ENCODE data around the gene TAL2. TPM values are rescaled to one million over a fixed set of nuclear protein-coding genes. Genes with fewer than 3 reads are reported as not detected.

The TAL2 gene
- total and polyA plus RNA-seq, 10 of the 15 experiments (the other 5 are each of a cell fraction or from before 2014, with no cell fraction given): 0.16 to 0.51 (median 0.34) TPM; not detected in 1

DNA sequence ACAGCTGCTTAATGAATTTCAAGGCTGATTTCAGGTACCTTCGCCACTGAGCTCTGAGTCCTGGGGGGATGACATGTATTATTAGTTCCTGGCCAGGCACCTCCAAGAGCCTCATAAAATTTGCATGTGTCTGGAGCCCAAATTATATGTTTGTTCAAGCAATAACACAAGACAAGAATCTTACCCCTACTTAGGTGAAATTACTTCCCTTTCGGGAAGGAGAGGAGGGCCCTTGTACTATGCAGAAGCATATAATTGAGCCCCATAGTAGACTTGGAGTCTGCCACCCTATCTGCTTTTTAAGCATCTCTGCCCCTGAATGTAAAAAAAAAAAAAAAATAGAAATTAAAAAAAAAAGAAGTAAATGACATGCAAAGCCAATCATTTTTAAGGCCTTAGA is 19.1 kb downstream of the TAL2 start:
- ATAC-seq (no peak), DNase-seq (ENCODE audit: low read depth, low spot score) (no peak), FAIRE-seq (no peak)
- intact Hi-C loops (cut with micrococcal nuclease; ENCODE audit: unreplicated experiment) (no loop called here), in situ Hi-C loops (cut with MboI) (no loop called here)
- H3K9ac ChIP-seq (ENCODE audit: control insufficient read depth, insufficient read depth, low read length): no peak overlapping the region
- H3K27me3 ChIP-seq (replicated peaks in 1 of 2; ENCODE audit: control insufficient read depth in 2 of 2, insufficient read depth in 2 of 2, low read length in 1 of 2): no peaks in the 10 kb centered on the region
- no peaks in the 10 kb centered on the region for H4K20me1 ChIP-seq (ENCODE audit: control insufficient read depth, insufficient read depth)
- H3K27ac ChIP-seq (ENCODE audit: control insufficient read depth, insufficient read depth): no peak overlapping the region
- H3K36me3 ChIP-seq (ENCODE audit: control insufficient read depth in 2 of 2, insufficient read depth in 2 of 2, low read length in 1 of 2): no peaks in the 10 kb centered on the region
- BruUV-seq (replicated peaks): no TSS peak
- no peak overlapping the region for H2AFZ ChIP-seq (ENCODE audit: control insufficient read depth, low read depth, low read length)
- 86% methylated on average over 2 of the region's 2 CpGs for WGBS (ENCODE audit: insufficient coverage, insufficient replicate concordance, low lambda C conversion rate, missing lambda C conversion rate)
- H3K4me3 ChIP-seq: no peak overlapping the region
- H3K79me2 ChIP-seq (ENCODE audit: control insufficient read depth, insufficient read depth, low read length): no peaks in the 10 kb centered on the region
- ChIA-PET SMC1A (ENCODE audit: uncharacterized antibody, unreplicated experiment) (no interaction called here), CTCF (no interaction called here), RAD21 (ENCODE audit: unreplicated experiment) (no interaction called here), POLR2A (no interaction called here)
- no peak overlapping the region for H3K4me2 ChIP-seq (ENCODE audit: control insufficient read depth, insufficient read depth)
- no peaks in the 10 kb centered on the region for H3K9me3 ChIP-seq (replicated peaks; ENCODE audit: control insufficient read depth, insufficient read depth, low read length)
- no peaks in the 10 kb centered on the region for H3K4me1 ChIP-seq (ENCODE audit: control insufficient read depth, insufficient read depth, low read length)
- TF ChIP-seq RB1 (IDR thresholded peaks at IDR 0.05; ENCODE audit: borderline replicate concordance) (no peak), CREB1 (IDR thresholded peaks at IDR 0.05; ENCODE audit: low read depth) (no peak), TCF3 (IDR thresholded peaks at IDR 0.05; ENCODE audit: borderline replicate concordance, insufficient read depth, low read depth, low read length) (no peak), POLR2AphosphoS5 (IDR thresholded peaks at IDR 0.05; ENCODE audit: low read length) (no peak), POLR2A (IDR thresholded peaks at IDR 0.05; ENCODE audit: low read depth, low read length) (no peak), EP300 (IDR thresholded peaks at IDR 0.05; ENCODE audit: borderline replicate concordance in 1 of 2, control insufficient read depth in 1 of 2, low read depth in 2 of 2, low read length in 2 of 2) (no peak), NRF1 (conservative IDR thresholded peaks at IDR 0.05; ENCODE audit: low read depth, low read length) (no peak)

GRCh38 chr9:105681724-105682123 is 19.5 kb downstream of the TAL2 start:
- CTCF ChIA-PET: no interaction called here
- in situ Hi-C loops (cut with MboI) (no loop called here), intact Hi-C loops (cut with micrococcal nuclease; ENCODE audit: unreplicated experiment) (no loop called here)
- FAIRE-seq (no peak), ATAC-seq (no peak), DNase-seq (ENCODE audit: low read depth, low spot score) (no peak)
- H3K4me3 ChIP-seq: no peak overlapping the region
- no peaks in the 10 kb centered on the region for H3K27me3 ChIP-seq (replicated peaks in 1 of 2; ENCODE audit: control insufficient read depth in 2 of 2, insufficient read depth in 2 of 2, low read length in 1 of 2)
- BruUV-seq (replicated peaks): no TSS peak
- 86% methylated on average over 1 of the region's 1 CpG for WGBS (ENCODE audit: insufficient coverage, insufficient replicate concordance, low lambda C conversion rate, missing lambda C conversion rate)
- no peak for TF ChIP-seq ZBTB4 (CRISPR knock-in tag; IDR thresholded peaks at IDR 0.05)
- no peak for TF ChIP-seq USF2 (IDR thresholded peaks at IDR 0.05; ENCODE audit: borderline replicate concordance, low read depth, low read length)
- TF ChIP-seq RCOR1 (conservative IDR thresholded peaks at IDR 0.05; ENCODE audit: low read depth, low read length): no peak
- TF ChIP-seq DPF2 (IDR thresholded peaks at IDR 0.05): no peak
- TF ChIP-seq CHD1 (IDR thresholded peaks at IDR 0.05; ENCODE audit: low read depth, low read length): no peak
- no peaks in the 10 kb centered on the region for H4K20me1 ChIP-seq (ENCODE audit: control insufficient read depth, insufficient read depth)
- no peak overlapping the region for H3K4me2 ChIP-seq (ENCODE audit: control insufficient read depth, insufficient read depth)
- no peak overlapping the region for H3K27ac ChIP-seq (ENCODE audit: control insufficient read depth, insufficient read depth)
- RAD21 ChIA-PET (ENCODE audit: unreplicated experiment): no interaction called here
- POLR2A ChIA-PET: no interaction called here
- H3K9me3 ChIP-seq (replicated peaks; ENCODE audit: control insufficient read depth, insufficient read depth, low read length): no peaks in the 10 kb centered on the region
- H3K79me2 ChIP-seq (ENCODE audit: control insufficient read depth, insufficient read depth, low read length): no peaks in the 10 kb centered on the region
- SMC1A ChIA-PET (ENCODE audit: uncharacterized antibody, unreplicated experiment): no interaction called here
- no peak overlapping the region for H3K9ac ChIP-seq (ENCODE audit: control insufficient read depth, insufficient read depth, low read length)
- no peak overlapping the region for H2AFZ ChIP-seq (ENCODE audit: control insufficient read depth, low read depth, low read length)
- H3K4me1 ChIP-seq (ENCODE audit: control insufficient read depth, insufficient read depth, low read length): no peaks in the 10 kb centered on the region
- no peaks in the 10 kb centered on the region for H3K36me3 ChIP-seq (ENCODE audit: control insufficient read depth in 2 of 2, insufficient read depth in 2 of 2, low read length in 1 of 2)
